ENCODE data around the gene SLC1A7.

DNA sequence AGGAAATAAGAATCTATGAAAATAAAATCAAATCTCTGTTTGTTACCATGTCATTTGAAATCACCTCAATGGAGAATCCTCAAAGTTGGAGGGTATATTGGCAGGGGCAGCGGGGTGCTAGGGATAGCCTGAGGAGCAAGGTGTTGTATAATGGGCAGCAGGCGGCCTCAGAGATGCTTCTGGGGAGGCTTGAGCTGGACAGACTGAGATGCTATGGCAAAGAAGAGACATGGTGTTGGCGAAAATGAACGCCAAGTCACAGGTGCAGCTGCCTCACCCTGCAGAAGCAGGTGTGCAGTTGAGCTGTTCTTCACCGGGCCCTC is 3.1 kb upstream of the SLC1A7 start:
- TF ChIP-seq POLR2A (IDR thresholded peaks at IDR 0.05; ENCODE audit: extremely low read depth, insufficient read length) (no peak), MYC (IDR thresholded peaks at IDR 0.05; ENCODE audit: low read depth, low read length) (no peak)
- TF ChIP-seq, protein P1, sequence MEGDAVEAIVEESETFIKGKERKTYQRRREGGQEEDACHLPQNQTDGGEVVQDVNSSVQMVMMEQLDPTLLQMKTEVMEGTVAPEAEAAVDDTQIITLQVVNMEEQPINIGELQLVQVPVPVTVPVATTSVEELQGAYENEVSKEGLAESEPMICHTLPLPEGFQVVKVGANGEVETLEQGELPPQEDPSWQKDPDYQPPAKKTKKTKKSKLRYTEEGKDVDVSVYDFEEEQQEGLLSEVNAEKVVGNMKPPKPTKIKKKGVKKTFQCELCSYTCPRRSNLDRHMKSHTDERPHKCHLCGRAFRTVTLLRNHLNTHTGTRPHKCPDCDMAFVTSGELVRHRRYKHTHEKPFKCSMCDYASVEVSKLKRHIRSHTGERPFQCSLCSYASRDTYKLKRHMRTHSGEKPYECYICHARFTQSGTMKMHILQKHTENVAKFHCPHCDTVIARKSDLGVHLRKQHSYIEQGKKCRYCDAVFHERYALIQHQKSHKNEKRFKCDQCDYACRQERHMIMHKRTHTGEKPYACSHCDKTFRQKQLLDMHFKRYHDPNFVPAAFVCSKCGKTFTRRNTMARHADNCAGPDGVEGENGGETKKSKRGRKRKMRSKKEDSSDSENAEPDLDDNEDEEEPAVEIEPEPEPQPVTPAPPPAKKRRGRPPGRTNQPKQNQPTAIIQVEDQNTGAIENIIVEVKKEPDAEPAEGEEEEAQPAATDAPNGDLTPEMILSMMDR (IDR thresholded peaks at IDR 0.05; ENCODE audit: low read depth, low read length): no peak
- TF ChIP-seq, protein P2, sequence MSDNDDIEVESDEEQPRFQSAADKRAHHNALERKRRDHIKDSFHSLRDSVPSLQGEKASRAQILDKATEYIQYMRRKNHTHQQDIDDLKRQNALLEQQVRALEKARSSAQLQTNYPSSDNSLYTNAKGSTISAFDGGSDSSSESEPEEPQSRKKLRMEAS (IDR thresholded peaks at IDR 0.05; ENCODE audit: low read depth, low read length): no peak

Measured in NB4 (cell line).